HCT116 (cell line): Measurements from ENCODE around the gene STRBP. TPM values are rescaled to one million over a fixed set of nuclear protein-coding genes. Genes with fewer than 3 reads are reported as not detected.

Experiments
- ATAC-seq: fragments of 200-7000 bp; cut with Tn5 transposase; 2 replicates; pipeline ENCODE4 v1.9.1; 2020; ENCODE audit warnings: mild to moderate bottlenecking, moderate library complexity
- BruUV-seq: library from RNA; stranded (reverse); fragments of 400-500 nt; replicated peaks from 2 replicates; lab custom pipeline; 2021; lab: Mats Ljungman, UMichigan
- CTCF ChIA-PET: fragments of 300-600 bp; sonication (Branson Sonifier 250); formaldehyde crosslinking; loops from one replicate; lab custom pipeline; 2021; ENCODE audit warnings: antibody characterized with exemption; lab: Charles Lee
- POLR2A ChIA-PET: fragments of 300-600, 350-600 bp; sonication (Branson Sonifier 250); formaldehyde crosslinking; loops from one replicate; lab custom pipeline; 2021; ENCODE audit warnings: antibody characterized with exemption; lab: Charles Lee
- RAD21 ChIA-PET, 2 experiments: fragments of 300-600 bp; sonication (Branson Sonifier 250); formaldehyde crosslinking; loops; one replicate each; lab custom pipeline; 2023; ENCODE audit warnings: low total read pairs in 2 of 2; ENCODE audit not compliant: uncharacterized antibody in 2 of 2, unreplicated experiment in 2 of 2, low non-redundant PET in 1 of 2; lab: Charles Lee
- DNase-seq: peaks from one replicate; pipeline ENCODE4 v3.0.0-alpha.2; 2010; ENCODE audit warnings: low read depth, low spot score
- H2AFZ ChIP-seq: fragments of 200-600 bp; shearing (Covaris generic), sonication (generic); 2 replicates; pipeline ENCODE4 v1.6.1; 2017; ENCODE audit warnings: low read depth, mixed run types, mixed read lengths, antibody characterized with exemption, low read length; ENCODE audit not compliant: poor library complexity, severe bottlenecking
- H3K27ac ChIP-seq: 2 replicates; pipeline ENCODE4 v1.5.1; 2012; ENCODE audit warnings: low read depth, low read length
- H3K27me3 ChIP-seq: fragments of 200-600 bp; sonication (generic); 2 replicates; pipeline ENCODE4 v1.6.1; 2016; ENCODE audit warnings: mixed run types, low read length, mixed read lengths; ENCODE audit not compliant: insufficient read depth
- H3K36me3 ChIP-seq, 2 experiments: fragments of 200-500 bp in 1 of 2; fragments of 200-600 bp in 1 of 2; sonication (Bioruptor generic) in 1 of 2; sonication (generic) in 1 of 2; 2 replicates each; pipeline versions ENCODE4 v1.5.1 to v1.6.1; 2014 to 2016; ENCODE audit warnings: low read length in 2 of 2, inconsistent platforms in 1 of 2, mixed read lengths in 1 of 2, mixed run types in 1 of 2; ENCODE audit not compliant: insufficient read depth in 2 of 2, control insufficient read depth in 1 of 2
- H3K4me1 ChIP-seq, 2 experiments: fragments of 200-600 bp in 1 of 2; sonication (generic) in 1 of 2; 2 replicates each; pipeline versions ENCODE4 v1.5.1 to v1.6.1; 2012 to 2017; ENCODE audit warnings: low read length in 2 of 2, inconsistent platforms in 1 of 2, mild to moderate bottlenecking in 1 of 2, mixed read lengths in 1 of 2, mixed run types in 1 of 2, moderate library complexity in 1 of 2; ENCODE audit not compliant: insufficient read depth in 2 of 2, control insufficient read depth in 1 of 2
- H3K4me2 ChIP-seq: fragments of 200-600 bp; sonication (generic); 2 replicates; pipeline ENCODE4 v1.6.1; 2017; ENCODE audit warnings: mixed run types, low read length, mixed read lengths
- H3K4me3 ChIP-seq, 2 experiments: fragments of 200-600 bp in 1 of 2; sonication (generic) in 1 of 2; replicated peaks in 1 of 2; 2 replicates each; pipeline ENCODE4 v1.5.1; 2011 to 2016; ENCODE audit warnings: low read length in 2 of 2, control low read depth in 1 of 2, low read depth in 1 of 2, mild to moderate bottlenecking in 1 of 2, mixed read lengths in 1 of 2, mixed run types in 1 of 2
- H3K79me2 ChIP-seq: fragments of 200-600 bp; sonication (generic); 2 replicates; pipeline ENCODE4 v1.6.1; 2017; ENCODE audit warnings: mild to moderate bottlenecking, mixed run types, low read length, moderate library complexity, mixed read lengths; ENCODE audit not compliant: insufficient read depth
- H3K9ac ChIP-seq: fragments of 200-600 bp; sonication (generic); 2 replicates; pipeline ENCODE4 v1.6.1; 2016; ENCODE audit warnings: low read length, mixed read lengths
- H3K9me2 ChIP-seq: fragments of 200-600 bp; sonication (generic), shearing (Covaris generic); 2 replicates; pipeline ENCODE4 v1.6.1; 2017; ENCODE audit warnings: mixed run types, mild to moderate bottlenecking, moderate library complexity; ENCODE audit not compliant: insufficient read depth
- H3K9me3 ChIP-seq, 2 experiments: fragments of 200-500 bp in 1 of 2; fragments of 200-600 bp in 1 of 2; sonication (Bioruptor generic) in 1 of 2; sonication (generic) in 1 of 2; 2 replicates each; pipeline ENCODE4 v1.6.1; 2014 to 2017; ENCODE audit warnings: low read length in 2 of 2, mixed read lengths in 2 of 2, inconsistent platforms in 1 of 2, low read depth in 1 of 2, mild to moderate bottlenecking in 1 of 2, mixed run types in 1 of 2, moderate library complexity in 1 of 2; ENCODE audit not compliant: control insufficient read depth in 1 of 2, insufficient read depth in 1 of 2
- H4K20me1 ChIP-seq: fragments of 200-600 bp; sonication (generic), shearing (Covaris generic); 2 replicates; pipeline ENCODE4 v1.6.1; 2017; ENCODE audit warnings: mixed run types, mild to moderate bottlenecking, moderate library complexity; ENCODE audit not compliant: insufficient read depth
- CBX3 ChIP-seq: IDR thresholded peaks from 2 replicates; pipeline ENCODE4 v1.6.1; 2012; ENCODE audit warnings: low read depth
- EGR1 ChIP-seq: IDR thresholded peaks from 2 replicates; pipeline ENCODE4 v1.6.1; 2012; ENCODE audit warnings: low read depth
- ELF1 ChIP-seq: IDR thresholded peaks from 2 replicates; pipeline ENCODE4 v1.6.1; 2012; ENCODE audit warnings: low read depth, borderline replicate concordance
- EZH2phosphoT487 ChIP-seq: fragments of 200-600 bp; IDR thresholded peaks from 2 replicates; pipeline ENCODE4 v1.6.1; 2018; ENCODE audit warnings: antibody characterized with exemption, borderline replicate concordance
- FOSL1 ChIP-seq: IDR thresholded peaks from 2 replicates; pipeline ENCODE4 v1.6.1; 2012; ENCODE audit warnings: low read depth
- SP1 ChIP-seq: IDR thresholded peaks from 2 replicates; pipeline ENCODE4 v1.6.1; 2012; ENCODE audit warnings: low read depth
- SRF ChIP-seq: IDR thresholded peaks from 2 replicates; pipeline ENCODE4 v1.6.1; 2012; ENCODE audit warnings: low read depth
- intact Hi-C: fragments of 100-400 bp; cut with micrococcal nuclease; formaldehyde crosslinking; loops from 2 replicates; pipeline ENCODE4 v1.10.0; 2022
- total RNA-seq: library from RNA; stranded (reverse); gene quantifications from one replicate; pipeline ENCODE4 v1.2.1, GENCODE V29; 2021; ENCODE audit not compliant: unreplicated experiment
- TF ChIP-seq, protein P1 (sequence below): IDR thresholded peaks from 2 replicates; pipeline ENCODE4 v1.6.1; 2012
- TF ChIP-seq, protein P2 (sequence below): IDR thresholded peaks from 2 replicates; pipeline ENCODE4 v1.6.1; 2011; ENCODE audit warnings: mild to moderate bottlenecking, low read length, moderate library complexity; ENCODE audit not compliant: insufficient replicate concordance; ENCODE audit errors: extremely low read depth

STRBP gene
- total RNA-seq, 1 experiment from 2014 or later, result 30.4 TPM

GRCh38 chr9:123111427-123112014 lies 156.9 kb downstream of the STRBP start:
- ChIA-PET CTCF (no interaction called here), RAD21 (no interaction called here), POLR2A (no interaction called here)
- no peak overlapping the region for H3K4me2 ChIP-seq
- no peak overlapping the region for H3K27ac ChIP-seq
- no peak overlapping the region for H3K4me3 ChIP-seq
- intact Hi-C loops, result no loop called here
- H3K9me3 ChIP-seq, result no peaks in the 10 kb centered on the region
- no peaks in the 10 kb centered on the region for H3K27me3 ChIP-seq
- H3K79me2 ChIP-seq, result no peaks in the 10 kb centered on the region
- H3K36me3 ChIP-seq, result peaks cover 0 to 6% of the 10 kb centered on the region in 2 experiments; a peak in 1 of 4 replicates
- no peak for ATAC-seq
- H3K9me2 ChIP-seq, result no peaks in the 10 kb centered on the region
- H4K20me1 ChIP-seq, result no peaks in the 10 kb centered on the region
- TF ChIP-seq, protein P1, sequence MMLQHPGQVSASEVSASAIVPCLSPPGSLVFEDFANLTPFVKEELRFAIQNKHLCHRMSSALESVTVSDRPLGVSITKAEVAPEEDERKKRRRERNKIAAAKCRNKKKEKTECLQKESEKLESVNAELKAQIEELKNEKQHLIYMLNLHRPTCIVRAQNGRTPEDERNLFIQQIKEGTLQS, result no peak
- TF ChIP-seq SRF, result no peak
- no peak for TF ChIP-seq CBX3
- no peak overlapping the region for H2AFZ ChIP-seq
- H3K9ac ChIP-seq, result no peak overlapping the region
- no peaks in the 10 kb centered on the region for H3K4me1 ChIP-seq
- no TSS peak for BruUV-seq
- no peak for DNase-seq

DNA sequence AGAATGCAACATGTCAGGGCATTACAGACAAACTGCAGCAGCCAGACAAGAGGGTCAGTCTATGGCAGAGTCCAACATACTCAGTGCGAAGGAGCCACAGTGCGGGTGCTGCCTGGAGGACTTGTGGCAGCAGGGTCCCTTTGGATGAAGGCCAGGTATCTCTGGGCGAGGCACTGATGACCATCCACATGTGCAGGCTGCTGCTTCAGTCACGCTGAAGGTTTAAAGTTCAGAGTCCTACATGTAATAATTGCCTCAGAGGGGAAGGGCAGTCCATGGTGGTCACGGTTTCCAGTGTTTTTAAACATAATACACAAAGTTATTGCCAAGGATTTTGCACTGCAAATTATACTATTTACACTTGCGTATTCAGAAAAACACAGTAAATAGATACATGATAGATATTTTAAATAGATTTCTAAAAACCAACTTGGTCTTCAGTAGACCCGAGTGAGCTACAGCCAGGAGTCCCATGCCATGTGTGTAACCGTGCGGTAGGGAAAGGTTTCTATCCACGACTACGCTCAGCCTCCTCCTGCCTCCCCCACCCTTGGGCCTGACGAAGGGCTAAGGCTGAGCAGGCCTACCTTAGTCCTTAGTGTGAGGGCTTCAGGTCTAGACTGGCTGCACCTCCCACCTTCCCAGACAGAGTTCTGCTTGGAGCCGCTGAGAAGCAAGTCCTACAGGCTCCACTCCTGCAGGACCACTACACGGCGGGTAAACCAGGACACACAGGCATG lies 158.7 kb downstream of the STRBP start:
- H3K9me2 ChIP-seq, result no peaks in the 10 kb centered on the region
- H3K79me2 ChIP-seq, result no peaks in the 10 kb centered on the region
- no peak overlapping the region for H3K4me3 ChIP-seq
- CTCF ChIA-PET, result interaction anchor here (1.2 kb wide), 1 partner anchor 240 kb away, joined by 4 read pairs; no protein-coding TSS in a partner anchor
- TF ChIP-seq EGR1 (no peak), FOSL1 (no peak), SRF (no peak), EZH2phosphoT487 (no peak), SP1 (no peak), ELF1 (no peak)
- TF ChIP-seq, protein P2, sequence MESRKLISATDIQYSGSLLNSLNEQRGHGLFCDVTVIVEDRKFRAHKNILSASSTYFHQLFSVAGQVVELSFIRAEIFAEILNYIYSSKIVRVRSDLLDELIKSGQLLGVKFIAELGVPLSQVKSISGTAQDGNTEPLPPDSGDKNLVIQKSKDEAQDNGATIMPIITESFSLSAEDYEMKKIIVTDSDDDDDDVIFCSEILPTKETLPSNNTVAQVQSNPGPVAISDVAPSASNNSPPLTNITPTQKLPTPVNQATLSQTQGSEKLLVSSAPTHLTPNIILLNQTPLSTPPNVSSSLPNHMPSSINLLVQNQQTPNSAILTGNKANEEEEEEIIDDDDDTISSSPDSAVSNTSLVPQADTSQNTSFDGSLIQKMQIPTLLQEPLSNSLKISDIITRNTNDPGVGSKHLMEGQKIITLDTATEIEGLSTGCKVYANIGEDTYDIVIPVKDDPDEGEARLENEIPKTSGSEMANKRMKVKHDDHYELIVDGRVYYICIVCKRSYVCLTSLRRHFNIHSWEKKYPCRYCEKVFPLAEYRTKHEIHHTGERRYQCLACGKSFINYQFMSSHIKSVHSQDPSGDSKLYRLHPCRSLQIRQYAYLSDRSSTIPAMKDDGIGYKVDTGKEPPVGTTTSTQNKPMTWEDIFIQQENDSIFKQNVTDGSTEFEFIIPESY, result no peak
- H3K9ac ChIP-seq, result no peak overlapping the region
- no TSS peak for BruUV-seq
- RAD21 ChIA-PET, result no interaction called here
- no peaks in the 10 kb centered on the region for H3K27me3 ChIP-seq
- H3K9me3 ChIP-seq, result no peaks in the 10 kb centered on the region
- no peak overlapping the region for H3K4me2 ChIP-seq
- no peaks in the 10 kb centered on the region for H4K20me1 ChIP-seq
- DNase-seq, result no peak
- intact Hi-C loops, result no loop called here
- no peak for ATAC-seq
- H2AFZ ChIP-seq, result no peak overlapping the region
- H3K27ac ChIP-seq, result no peak overlapping the region
- peaks cover 0 to 6% of the 10 kb centered on the region in 2 experiments; a peak in 1 of 4 replicates for H3K36me3 ChIP-seq
- H3K4me1 ChIP-seq, result no peaks in the 10 kb centered on the region
- POLR2A ChIA-PET, result no interaction called here
